Activated CD8-positive, alpha-beta memory T cell treated with anti-CD3 and anti-CD28 coated beads, Interleukin-2, amount 50 U/mL, for 4 hours (primary cell): Measurements from ENCODE around the gene SWSAP1.

Experiments
- DNase-seq: peaks from one replicate; pipeline ENCODE4 v3.0.0-alpha.2; 2020

SWSAP1 gene

GRCh38 chr19:11355160-11356073, 19.0 kb upstream of the SWSAP1 start, which contains the start of gene PLPPR2:
Gene PLPPR2 (plus strand): TSS chr19:11355432. CDS start chr19:11357674, 2,242 bp downstream.
- DNase-seq, result peak; percentile 75

GRCh38 chr19:11356074-11356397, 18.4 kb upstream of the SWSAP1 start:
- DNase-seq, result no peak

GRCh38 chr19:11356676-11357550, 17.6 kb upstream of the SWSAP1 start:
- DNase-seq, result no peak

- DNase-seq, result no peak
These were observed 15.0 kb upstream of the SWSAP1 start for GRCh38 chr19:11359421-11359820.

GRCh38 chr19:11361037-11361770, 13.3 kb upstream of the SWSAP1 start:
- DNase-seq, result no peak

- DNase-seq, result no peak
These were observed 12.4 kb upstream of the SWSAP1 start for GRCh38 chr19:11361771-11362731.

- DNase-seq, result no peak
These were observed 10.6 kb upstream of the SWSAP1 start for GRCh38 chr19:11363881-11364280.

GRCh38 chr19:11364296-11364904, 10.1 kb upstream of the SWSAP1 start:
- DNase-seq, result no peak

- no peak for DNase-seq
These were observed 9.5 kb upstream of the SWSAP1 start for GRCh38 chr19:11364935-11365334.

GRCh38 chr19:11365557-11366117, 8.8 kb upstream of the SWSAP1 start:
- no peak for DNase-seq

- no peak for DNase-seq
These were observed 6.9 kb upstream of the SWSAP1 start for GRCh38 chr19:11367528-11367927.

- DNase-seq, result no peak
These were observed 3.7 kb upstream of the SWSAP1 start for GRCh38 chr19:11370744-11371143.

GRCh38 chr19:11373166-11373884, 1.1 kb upstream of the SWSAP1 start:
- no peak for DNase-seq

- DNase-seq, result no peak
These were observed 507 bp upstream of the SWSAP1 start for GRCh38 chr19:11373885-11374432.

GRCh38 chr19:11375143-11375948, 880 bp downstream of the SWSAP1 start:
- DNase-seq, result peak; percentile 56

- no peak for DNase-seq
These were observed 2.8 kb downstream of the SWSAP1 start for GRCh38 chr19:11377237-11377636.

GRCh38 chr19:11377756-11378155, 3.3 kb downstream of the SWSAP1 start:
- DNase-seq, result no peak

GRCh38 chr19:11378319-11379189, 4.1 kb downstream of the SWSAP1 start:
- DNase-seq, result no peak
